Colonic mucosa (tissue), 4 donors: ENCODE results near the gene PLXDC1. TPM values are rescaled to one million over a fixed set of nuclear protein-coding genes. Genes with fewer than 3 reads are reported as not detected.
"Not testable (repeated sequence)": the region's sequence is repeated elsewhere in the genome, so short reads cannot be mapped to it uniquely, and the experiment has no call there.

Experiments used
- DNase-seq: peaks from one replicate; pipeline ENCODE4 v3.0.0-alpha.2; 2020
- H3K27ac ChIP-seq: fragments of 200-600 bp; one replicate; pipeline ENCODE4 v1.8.0; 2021
- H3K27me3 ChIP-seq: fragments of 200-600 bp; one replicate; pipeline ENCODE4 v1.8.0; 2021
- H3K36me3 ChIP-seq: fragments of 200-600 bp; one replicate; pipeline ENCODE4 v1.8.0; 2021
- H3K4me1 ChIP-seq: fragments of 200-600 bp; one replicate; pipeline ENCODE4 v1.8.0; 2021; ENCODE audit warnings: mild to moderate bottlenecking
- H3K4me3 ChIP-seq: fragments of 200-600 bp; one replicate; pipeline ENCODE4 v1.8.0; 2021
- H3K9ac ChIP-seq, 2 donors: one replicate each; pipeline ENCODE4 v1.7.0; 2013; ENCODE audit warnings: control low read depth in 2 of 2, low read depth in 2 of 2, low read length in 2 of 2
- H3K9me3 ChIP-seq: fragments of 200-600 bp; one replicate; pipeline ENCODE4 v1.8.0; 2021
- intact Hi-C: fragments of 100-400 bp; cut with DNase I; formaldehyde crosslinking; loops from one replicate; pipeline ENCODE4 v1.14.1; 2022
- total RNA-seq, 2 donors: library from RNA; stranded (reverse); fragmentation: NEBNext Ultra II Directional in 1 of 2; extraction: Animal tissue kit (Norgen Biotek cat#: 25700) in 1 of 2; gene quantifications; one replicate each; pipeline ENCODE4 v1.2.1, GENCODE V29; 2021
- TF ChIP-seq, protein P1 (sequence below): fragments of 200-600 bp; IDR thresholded peaks from one replicate; pipeline ENCODE4 v1.8.0; 2022; ENCODE audit warnings: antibody characterized with exemption, mild to moderate bottlenecking
- donor health status: healthy.
- donor health status: DM: no; HTN: no; CAD: no.
- donor health status: DM: no; HTN: no; CAD: no.

The PLXDC1 gene
- total RNA-seq, 2 donors from 2014 or later: 0.54 to 4.4 TPM

DNA sequence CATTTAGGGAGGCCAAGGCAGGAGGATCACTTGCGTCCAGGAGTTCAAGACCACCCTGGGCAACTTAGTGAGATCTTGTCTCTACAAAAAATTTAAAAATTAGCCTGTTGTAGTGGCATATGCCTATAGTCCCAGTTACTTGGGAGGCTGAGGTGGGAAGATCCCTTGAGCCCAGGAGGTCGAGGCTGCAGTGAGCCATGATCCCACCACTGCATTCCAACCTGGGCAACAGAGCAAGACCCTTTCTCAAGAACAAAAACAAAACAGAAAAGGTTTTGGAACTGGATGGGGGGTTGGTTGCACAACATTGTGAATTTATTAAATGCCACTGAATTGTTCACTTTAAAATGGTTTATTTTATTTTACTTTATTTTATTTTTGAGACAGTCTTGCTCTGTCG is 21.2 kb downstream of the PLXDC1 start:
- Histone ChIP-seq H3K27me3 (no peaks in the 10 kb centered on the region), H3K36me3 (no peaks in the 10 kb centered on the region), H3K9ac (no peak overlapping the region), H3K27ac (no peak overlapping the region), H3K4me3 (no peak overlapping the region), H3K4me1 (no peaks in the 10 kb centered on the region), H3K9me3 (no peaks in the 10 kb centered on the region)
- intact Hi-C loops: no loop called here
- TF ChIP-seq, protein P1, sequence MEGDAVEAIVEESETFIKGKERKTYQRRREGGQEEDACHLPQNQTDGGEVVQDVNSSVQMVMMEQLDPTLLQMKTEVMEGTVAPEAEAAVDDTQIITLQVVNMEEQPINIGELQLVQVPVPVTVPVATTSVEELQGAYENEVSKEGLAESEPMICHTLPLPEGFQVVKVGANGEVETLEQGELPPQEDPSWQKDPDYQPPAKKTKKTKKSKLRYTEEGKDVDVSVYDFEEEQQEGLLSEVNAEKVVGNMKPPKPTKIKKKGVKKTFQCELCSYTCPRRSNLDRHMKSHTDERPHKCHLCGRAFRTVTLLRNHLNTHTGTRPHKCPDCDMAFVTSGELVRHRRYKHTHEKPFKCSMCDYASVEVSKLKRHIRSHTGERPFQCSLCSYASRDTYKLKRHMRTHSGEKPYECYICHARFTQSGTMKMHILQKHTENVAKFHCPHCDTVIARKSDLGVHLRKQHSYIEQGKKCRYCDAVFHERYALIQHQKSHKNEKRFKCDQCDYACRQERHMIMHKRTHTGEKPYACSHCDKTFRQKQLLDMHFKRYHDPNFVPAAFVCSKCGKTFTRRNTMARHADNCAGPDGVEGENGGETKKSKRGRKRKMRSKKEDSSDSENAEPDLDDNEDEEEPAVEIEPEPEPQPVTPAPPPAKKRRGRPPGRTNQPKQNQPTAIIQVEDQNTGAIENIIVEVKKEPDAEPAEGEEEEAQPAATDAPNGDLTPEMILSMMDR: no peak
- DNase-seq: no peak

DNA sequence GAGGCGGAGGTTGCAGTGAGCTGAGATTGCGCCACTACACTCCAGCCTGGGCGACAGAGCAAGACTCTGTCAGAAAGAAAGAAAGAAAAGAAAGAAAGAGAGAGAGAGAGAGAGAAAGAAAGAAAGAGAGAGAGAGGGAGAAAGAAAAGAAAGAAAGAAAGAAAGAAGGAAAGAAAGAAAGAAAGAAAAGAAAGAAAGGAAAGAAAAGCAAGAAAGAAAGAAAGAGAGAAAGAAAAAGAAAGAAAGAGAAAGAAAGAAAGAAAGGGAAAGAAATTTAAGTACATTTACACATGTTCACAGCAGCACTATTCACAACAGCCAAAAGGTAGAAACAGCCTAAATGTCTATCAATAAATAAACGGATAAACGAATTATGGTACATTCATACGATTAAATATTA is 21.9 kb downstream of the PLXDC1 start:
- H3K9ac ChIP-seq, H3K9me3 ChIP-seq, H3K4me1 ChIP-seq, H3K27me3 ChIP-seq, H3K4me3 ChIP-seq, H3K36me3 ChIP-seq, intact Hi-C loops, DNase-seq, H3K27ac ChIP-seq: not testable (repeated sequence)

DNA sequence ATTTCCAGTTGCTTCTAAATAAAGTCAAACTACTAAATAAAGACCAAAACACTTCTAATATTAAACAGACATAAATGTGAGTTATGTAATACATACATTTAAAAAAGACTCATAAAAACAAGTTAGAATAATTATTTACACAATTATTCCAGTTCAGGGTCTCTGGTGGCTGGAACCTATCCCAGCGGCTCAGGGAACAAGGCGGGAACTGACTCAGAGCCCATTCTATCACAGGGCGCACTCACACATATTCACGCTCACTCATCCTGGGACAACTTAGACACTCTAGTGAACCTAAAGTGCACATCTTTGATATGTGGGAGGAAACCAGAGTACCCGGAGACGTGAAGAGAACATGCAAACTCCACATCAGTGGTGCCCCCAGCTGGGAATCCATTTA is 25.0 kb downstream of the PLXDC1 start:
- TF ChIP-seq, protein P1: no peak
- Histone ChIP-seq H3K27me3 (no peaks in the 10 kb centered on the region), H3K9ac (no peak overlapping the region), H3K27ac (no peak overlapping the region), H3K4me3 (no peak overlapping the region), H3K36me3 (no peaks in the 10 kb centered on the region), H3K4me1 (no peaks in the 10 kb centered on the region), H3K9me3 (no peaks in the 10 kb centered on the region)
- intact Hi-C loops: no loop called here
- no peak for DNase-seq

DNA sequence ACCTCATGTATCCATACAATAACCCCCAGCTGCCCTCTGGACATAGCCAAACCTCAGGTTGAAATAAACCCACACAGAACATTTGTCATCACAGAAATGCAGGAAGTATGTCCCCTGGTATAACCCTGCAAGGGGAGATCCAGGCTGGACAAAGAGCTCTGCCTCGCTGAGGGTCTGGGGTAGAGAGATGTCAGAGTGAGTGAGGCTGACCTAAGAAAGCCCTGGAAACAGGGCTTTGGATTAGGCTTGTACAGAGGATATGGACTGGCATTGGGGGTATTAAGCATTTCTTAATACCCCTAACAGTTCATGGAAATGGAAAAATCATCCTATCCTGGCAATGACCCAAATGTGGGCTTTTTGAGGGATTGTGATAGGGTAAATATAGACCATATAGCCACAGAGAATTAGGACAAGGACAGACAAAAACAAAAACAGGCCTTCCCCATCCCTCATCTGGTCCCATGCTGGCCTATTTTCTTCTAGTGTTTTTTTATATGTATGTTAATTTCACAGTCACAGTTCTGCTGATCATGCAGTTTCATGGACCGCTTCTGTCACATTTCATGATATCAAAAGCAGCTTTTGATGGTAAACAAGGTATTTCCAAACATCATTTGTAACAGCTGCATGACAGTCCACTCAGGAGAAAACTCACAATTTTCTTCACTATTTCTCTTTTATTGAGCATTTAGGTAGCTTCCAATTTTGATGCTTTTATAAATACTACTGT is 26.1 kb downstream of the PLXDC1 start:
- H3K4me3 ChIP-seq: no peak overlapping the region
- no peaks in the 10 kb centered on the region for H3K36me3 ChIP-seq
- DNase-seq: no peak
- no peak overlapping the region for H3K9ac ChIP-seq
- H3K27ac ChIP-seq: no peak overlapping the region
- intact Hi-C loops: no loop called here
- no peaks in the 10 kb centered on the region for H3K27me3 ChIP-seq
- H3K9me3 ChIP-seq: no peaks in the 10 kb centered on the region
- no peaks in the 10 kb centered on the region for H3K4me1 ChIP-seq
- TF ChIP-seq, protein P1: no peak

DNA sequence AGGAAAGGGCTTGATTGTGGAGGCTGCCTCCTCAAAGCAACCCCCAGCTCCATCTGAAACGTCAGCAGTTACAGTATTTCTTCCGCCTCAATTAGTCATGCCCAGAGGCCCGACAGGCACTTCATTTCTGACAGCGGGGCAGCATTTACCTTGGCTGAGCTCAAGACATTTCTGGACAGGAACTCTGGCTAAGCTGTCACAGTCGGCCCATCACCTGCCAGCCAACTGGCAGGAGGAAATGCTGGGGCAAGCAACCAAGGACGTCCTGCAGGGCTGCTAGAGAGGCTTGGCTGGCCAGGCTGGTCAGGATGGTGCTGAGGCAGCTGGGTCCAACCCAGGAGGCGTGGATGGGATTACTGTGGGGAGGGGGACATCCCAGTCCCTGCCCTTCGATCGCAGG is 27.8 kb downstream of the PLXDC1 start:
- H3K27ac ChIP-seq: no peak overlapping the region
- intact Hi-C loops: no loop called here
- no peak overlapping the region for H3K9ac ChIP-seq
- no peaks in the 10 kb centered on the region for H3K36me3 ChIP-seq
- no peaks in the 10 kb centered on the region for H3K27me3 ChIP-seq
- no peak overlapping the region for H3K4me3 ChIP-seq
- no peaks in the 10 kb centered on the region for H3K4me1 ChIP-seq
- H3K9me3 ChIP-seq: no peaks in the 10 kb centered on the region
- DNase-seq: no peak
- TF ChIP-seq, protein P1: no peak

DNA sequence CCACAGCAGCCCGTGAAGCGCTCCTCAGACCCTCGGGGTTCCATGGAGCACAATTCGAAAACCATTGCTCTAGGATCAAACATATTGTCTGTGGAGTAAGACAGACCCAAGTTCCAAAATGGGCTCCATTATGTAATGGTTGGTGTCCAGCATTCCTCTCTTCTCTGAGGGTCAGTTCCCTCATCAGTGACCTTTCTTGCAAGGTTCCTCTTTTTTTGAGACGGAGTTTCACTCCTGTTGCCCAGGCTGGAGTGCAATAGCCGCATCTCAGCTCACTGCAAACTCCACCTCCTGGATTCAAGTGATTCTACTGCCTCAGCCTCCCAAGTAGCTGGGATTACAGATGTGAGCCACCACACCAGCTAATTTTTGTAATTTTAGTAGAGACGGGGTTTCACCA is 28.4 kb downstream of the PLXDC1 start:
- Histone ChIP-seq H3K4me3 (no peak overlapping the region), H3K36me3 (no peaks in the 10 kb centered on the region), H3K27me3 (no peaks in the 10 kb centered on the region), H3K9me3 (no peaks in the 10 kb centered on the region), H3K9ac (no peak overlapping the region), H3K27ac (no peak overlapping the region), H3K4me1 (no peaks in the 10 kb centered on the region)
- DNase-seq: no peak
- TF ChIP-seq, protein P1: no peak
- intact Hi-C loops: no loop called here

DNA sequence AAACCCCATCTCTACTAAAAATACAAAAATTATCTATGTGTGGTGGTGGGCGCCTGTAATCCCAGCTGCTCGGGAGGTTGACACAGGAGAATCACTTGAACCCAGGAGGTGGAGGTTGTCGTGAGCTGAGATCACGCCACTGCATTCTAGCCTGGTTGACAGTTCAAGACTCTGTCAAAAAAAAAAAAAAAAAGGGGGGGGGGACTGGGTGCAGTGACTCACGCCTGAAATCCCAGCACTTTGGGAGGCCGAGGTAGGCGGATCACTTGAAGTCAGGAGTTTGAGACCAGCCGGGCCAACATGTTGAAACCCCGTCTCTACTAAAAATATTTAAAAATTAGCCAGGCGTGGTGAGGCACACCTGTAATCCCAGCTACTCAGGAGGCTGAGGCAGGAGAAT is 29.5 kb downstream of the PLXDC1 start:
- H3K27me3 ChIP-seq, H3K9ac ChIP-seq, DNase-seq, H3K4me1 ChIP-seq, H3K4me3 ChIP-seq, intact Hi-C loops, H3K9me3 ChIP-seq, H3K36me3 ChIP-seq, H3K27ac ChIP-seq: not testable (repeated sequence)
